ENCODE results near the gene WDR64.

- TF ChIP-seq CTCF (IDR thresholded peaks at IDR 0.05), result no peak
- TF ChIP-seq POLR2A (IDR thresholded peaks at IDR 0.05), result no peak
These were observed 32.0 kb downstream of the WDR64 start for GRCh38 chr1:241684108-241684507.
